NCI-H526 (cell line): Measurements from ENCODE around the gene CCDC188.

Experiments used
- DNase-seq, 2 experiments: peaks; one replicate each; lab custom pipeline; 2025; lab: John Stamatoyannopoulos, UW

The CCDC188 gene

DNA sequence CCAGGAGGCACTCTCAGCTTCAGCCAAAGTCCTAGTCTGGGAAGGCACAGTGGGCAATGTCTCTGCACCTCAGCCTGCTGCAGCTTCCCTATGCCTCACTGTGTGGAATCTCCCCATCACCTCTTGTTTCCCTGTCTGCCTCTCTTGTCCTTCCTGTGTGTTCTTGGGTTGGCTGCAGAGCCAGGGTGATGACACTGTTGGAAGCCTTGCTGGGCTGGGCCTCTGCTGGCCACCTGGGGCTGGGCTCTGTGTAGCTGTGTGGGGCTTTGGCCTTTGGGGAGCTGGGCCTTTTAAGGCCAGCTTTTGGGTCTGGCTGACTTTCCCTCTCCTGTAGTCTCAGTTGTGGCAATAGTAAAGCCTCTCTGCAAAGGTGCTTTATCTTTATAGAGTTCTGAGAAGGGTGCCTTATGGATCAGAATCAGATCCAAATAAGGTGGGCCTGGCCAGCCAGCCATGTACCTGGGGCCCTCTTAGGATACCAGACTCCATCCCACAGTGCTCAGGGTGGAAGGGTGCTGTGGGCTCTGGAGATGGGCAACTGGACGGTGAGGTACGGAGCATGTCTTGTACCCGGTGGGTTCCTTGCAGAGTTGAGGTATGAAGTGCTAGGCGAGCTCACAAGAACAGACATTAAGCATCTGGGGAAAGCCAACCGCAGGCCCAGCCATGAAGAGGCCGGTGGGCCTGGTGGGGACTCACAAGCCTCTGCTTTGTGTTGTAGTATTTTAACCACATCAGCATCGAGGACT lies 45.2 kb downstream of the CCDC188 start:
- no peak for DNase-seq

DNA sequence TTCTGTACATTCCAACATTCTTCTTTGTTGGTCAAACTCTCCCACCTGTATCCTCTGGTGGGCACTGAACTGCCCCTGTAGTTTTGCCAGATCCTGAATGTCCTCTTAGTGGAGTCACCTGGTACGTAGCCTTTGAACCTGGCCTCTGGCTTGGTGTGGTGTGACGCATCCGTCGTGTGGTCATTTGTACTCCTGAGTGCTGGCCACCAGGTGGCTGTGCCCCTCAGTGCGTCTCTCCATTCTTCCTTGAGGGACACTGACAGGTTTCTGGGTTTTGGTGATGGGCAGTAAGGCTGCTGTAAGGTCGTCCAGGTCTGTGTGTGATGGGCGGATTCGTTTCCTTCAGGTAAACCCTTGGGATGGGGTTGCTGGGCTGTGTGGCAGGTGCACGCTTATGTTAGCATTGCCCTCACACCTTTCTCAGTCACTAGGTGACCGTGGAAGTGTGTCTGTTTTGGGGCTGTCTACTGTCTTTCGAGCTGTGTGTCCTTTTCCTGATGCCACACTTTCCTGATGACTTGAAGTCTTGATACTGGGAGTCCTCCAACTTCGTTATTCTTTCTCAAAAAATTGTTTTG lies 48.6 kb downstream of the CCDC188 start:
- DNase-seq = no peak

DNA sequence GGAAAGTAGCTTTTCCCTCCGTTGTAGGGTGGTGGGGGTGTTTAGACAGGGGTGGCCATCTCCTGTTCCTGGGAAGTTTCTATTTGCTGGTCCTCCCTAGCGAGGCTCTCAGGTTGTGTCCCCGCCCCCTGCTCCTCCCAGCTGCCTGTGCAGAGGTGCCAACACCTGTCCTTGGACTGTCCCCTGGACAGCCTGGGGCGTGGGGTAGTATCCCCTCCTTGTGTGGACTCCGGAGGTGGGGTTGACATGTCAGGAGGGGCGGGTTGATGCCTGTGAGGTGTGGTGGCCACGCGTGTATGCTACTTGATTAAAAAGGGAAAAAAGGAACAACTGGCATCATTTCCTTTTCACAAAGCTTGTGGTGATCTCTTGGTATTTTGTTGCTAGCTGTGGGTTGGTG lies 49.2 kb downstream of the CCDC188 start:
- DNase-seq = no peak

DNA sequence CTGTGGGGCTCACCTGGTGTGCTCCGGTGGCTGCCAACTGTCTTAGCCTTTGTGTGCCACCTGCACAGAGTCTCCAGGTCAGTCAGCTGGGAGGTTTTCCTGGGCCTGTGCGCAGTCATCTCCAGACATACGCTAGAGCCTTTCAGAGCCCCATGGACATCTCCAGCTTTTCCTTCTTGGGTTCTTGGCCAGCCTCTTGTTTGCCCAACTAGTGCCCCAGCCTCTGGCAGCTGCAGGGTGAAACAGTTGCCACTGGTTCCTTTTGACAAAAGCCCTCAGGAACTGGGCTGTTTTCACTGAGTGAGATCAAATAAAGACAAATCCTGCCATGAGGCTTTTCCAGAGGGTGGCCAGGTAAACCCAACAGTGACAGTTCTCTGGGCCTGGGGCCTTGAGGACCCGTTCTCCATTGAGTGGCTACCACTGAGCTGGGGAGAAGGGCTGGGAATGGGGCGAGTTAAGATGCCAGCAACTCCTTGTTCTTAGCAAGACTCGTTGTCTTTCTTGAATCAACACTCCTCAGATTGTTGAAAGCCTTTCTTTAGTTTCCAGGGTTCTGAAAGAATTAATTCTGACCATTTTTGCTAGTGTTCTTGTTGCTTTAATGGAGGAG lies 51.6 kb downstream of the CCDC188 start:
- no peak for DNase-seq
